Fibroblast of villous mesenchyme (primary cell): Measurements from ENCODE around the gene GPR137C. TPM values are rescaled to one million over a fixed set of nuclear protein-coding genes. Genes with fewer than 3 reads are reported as not detected.
"Not testable (repeated sequence)": the region's sequence is repeated elsewhere in the genome, so short reads cannot be mapped to it uniquely, and the experiment has no call there.

Experiments used
- DNase-seq: peaks from one replicate; pipeline ENCODE4 v3.0.0-alpha.2; 2010; ENCODE audit warnings: low read depth
- H3K4me3 ChIP-seq: 2 replicates; pipeline ENCODE4 v1.5.1; 2011; ENCODE audit warnings: low read depth, mild to moderate bottlenecking, low read length
- total RNA-seq: library from RNA; depleted of rRNA; stranded (reverse); fragments of >200 nt; gene quantifications from 2 replicates; pipeline ENCODE4 v1.2.3, GENCODE V29; 2012
- TF ChIP-seq, protein P1 (sequence below): IDR thresholded peaks from 2 replicates; pipeline ENCODE4 v1.5.1; 2012; ENCODE audit warnings: low read depth, mild to moderate bottlenecking, low read length; ENCODE audit not compliant: insufficient read depth

Gene GPR137C
- total RNA-seq, 1 donor, result 0.43 TPM

DNA sequence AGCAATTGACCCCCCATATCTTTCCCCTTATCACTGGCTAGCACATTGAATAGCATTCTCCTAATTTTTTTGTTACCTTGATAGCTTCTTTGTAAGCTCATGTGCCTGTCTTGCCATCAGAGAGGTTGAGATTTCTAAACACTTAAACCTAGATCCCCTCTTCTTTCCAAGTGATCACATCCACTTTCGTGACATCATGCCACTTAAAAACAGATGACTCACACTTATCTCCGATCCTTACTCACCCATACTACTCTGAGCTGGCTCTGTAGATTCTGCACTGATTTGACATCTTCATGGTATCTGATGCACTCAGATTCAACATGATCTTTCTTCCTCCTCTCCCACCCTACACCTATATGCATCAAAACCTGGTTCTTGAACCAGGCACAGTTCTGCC, 10.5 kb downstream of the GPR137C start:
- no peak overlapping the region for H3K4me3 ChIP-seq
- TF ChIP-seq, protein P1, sequence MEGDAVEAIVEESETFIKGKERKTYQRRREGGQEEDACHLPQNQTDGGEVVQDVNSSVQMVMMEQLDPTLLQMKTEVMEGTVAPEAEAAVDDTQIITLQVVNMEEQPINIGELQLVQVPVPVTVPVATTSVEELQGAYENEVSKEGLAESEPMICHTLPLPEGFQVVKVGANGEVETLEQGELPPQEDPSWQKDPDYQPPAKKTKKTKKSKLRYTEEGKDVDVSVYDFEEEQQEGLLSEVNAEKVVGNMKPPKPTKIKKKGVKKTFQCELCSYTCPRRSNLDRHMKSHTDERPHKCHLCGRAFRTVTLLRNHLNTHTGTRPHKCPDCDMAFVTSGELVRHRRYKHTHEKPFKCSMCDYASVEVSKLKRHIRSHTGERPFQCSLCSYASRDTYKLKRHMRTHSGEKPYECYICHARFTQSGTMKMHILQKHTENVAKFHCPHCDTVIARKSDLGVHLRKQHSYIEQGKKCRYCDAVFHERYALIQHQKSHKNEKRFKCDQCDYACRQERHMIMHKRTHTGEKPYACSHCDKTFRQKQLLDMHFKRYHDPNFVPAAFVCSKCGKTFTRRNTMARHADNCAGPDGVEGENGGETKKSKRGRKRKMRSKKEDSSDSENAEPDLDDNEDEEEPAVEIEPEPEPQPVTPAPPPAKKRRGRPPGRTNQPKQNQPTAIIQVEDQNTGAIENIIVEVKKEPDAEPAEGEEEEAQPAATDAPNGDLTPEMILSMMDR, result no peak
- peak; percentile 35 for DNase-seq

DNA sequence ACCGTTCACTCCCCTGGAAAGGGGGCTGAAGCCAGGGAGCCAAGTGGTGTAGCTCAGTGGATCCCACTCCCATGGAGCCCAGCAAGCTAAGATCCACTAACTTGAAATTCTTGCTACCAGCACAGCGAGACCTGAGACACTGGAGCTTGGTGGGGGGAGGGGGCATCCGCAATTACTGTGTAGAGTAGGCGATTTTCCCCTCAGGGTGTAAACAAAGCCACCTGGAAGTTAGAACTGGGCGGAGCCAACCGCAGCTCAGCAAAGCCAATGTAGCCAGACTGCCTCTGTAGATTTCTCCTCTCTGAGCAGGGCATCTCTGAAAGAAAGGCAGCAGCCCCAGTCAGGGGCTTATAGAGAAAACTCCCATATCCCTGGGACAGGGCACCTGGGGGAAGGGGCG, 15.8 kb downstream of the GPR137C start:
- DNase-seq, result not testable (repeated sequence)

GRCh38 chr14:52575858-52576257, 23.2 kb downstream of the GPR137C start:
- TF ChIP-seq, protein P1, result no peak
- DNase-seq, result no peak
- no peak overlapping the region for H3K4me3 ChIP-seq

More for the DNA sequence above, 15.8 kb downstream of the GPR137C start:
- H3K4me3 ChIP-seq, result not testable (repeated sequence)

GRCh38 chr14:52583544-52583943, 30.9 kb downstream of the GPR137C start:
- DNase-seq, result no peak
- TF ChIP-seq, protein P1, result no peak
- H3K4me3 ChIP-seq, result no peak overlapping the region

GRCh38 chr14:52589646-52590045, 37.0 kb downstream of the GPR137C start:
- DNase-seq, result peak; percentile 5
- H3K4me3 ChIP-seq, result no peak overlapping the region
- TF ChIP-seq, protein P1, result no peak

DNA sequence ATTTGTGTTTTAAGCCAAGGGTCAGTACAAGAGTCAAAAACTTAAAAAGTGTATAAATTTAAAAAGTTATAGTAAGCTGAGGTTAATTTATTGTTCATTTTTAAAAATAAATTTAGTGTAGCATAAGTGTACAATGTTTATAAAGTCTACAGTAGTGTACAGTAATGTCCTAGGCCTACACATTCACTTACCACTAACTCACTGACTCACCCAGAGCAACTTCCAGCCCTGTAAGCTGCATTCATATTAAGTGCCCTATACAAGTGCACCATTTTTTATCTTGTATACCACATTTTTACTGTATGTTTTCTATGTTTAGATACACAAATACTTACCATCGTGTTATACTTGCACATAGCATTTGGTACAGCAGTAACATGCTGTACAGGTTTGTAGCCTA, 37.7 kb downstream of the GPR137C start:
- no peak for DNase-seq
- H3K4me3 ChIP-seq, result no peak overlapping the region
- TF ChIP-seq, protein P1, result no peak

DNA sequence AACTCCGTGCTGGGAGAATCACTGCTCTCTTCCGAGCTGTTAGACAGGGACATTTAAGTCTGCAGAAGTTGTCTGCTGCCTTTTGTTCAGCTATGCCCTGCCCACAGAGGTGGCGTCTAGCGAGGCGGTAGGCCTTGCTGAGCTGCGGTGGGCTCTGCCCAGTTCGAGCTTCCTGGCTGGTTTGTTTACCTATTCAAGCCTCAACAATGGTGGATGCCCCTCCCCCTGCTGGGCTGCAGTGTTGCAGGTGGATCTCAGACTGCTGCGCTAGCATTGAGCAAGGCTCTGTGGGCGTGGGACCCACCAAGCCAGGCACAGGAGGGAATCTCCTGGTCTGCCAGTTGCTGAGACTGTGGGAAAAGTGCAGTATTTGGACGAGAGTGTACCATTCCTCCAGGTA, 43.7 kb downstream of the GPR137C start:
- no peak for DNase-seq
- TF ChIP-seq, protein P1, result no peak
- no peak overlapping the region for H3K4me3 ChIP-seq
